HG02981 (cell line): ENCODE results near the gene OR51B6.
"Not testable (repeated sequence)": the region's sequence is repeated elsewhere in the genome, so short reads cannot be mapped to it uniquely, and the experiment has no call there.

Experiments
- ATAC-seq: cut with Tn5 transposase; IDR thresholded peaks from one replicate; pipeline ENCODE4 v1.9.1; 2021; ENCODE audit warnings: mild to moderate bottlenecking, moderate library complexity; ENCODE audit not compliant: unreplicated experiment

Gene OR51B6

GRCh38 chr11:5364214-5364613, 12.9 kb downstream of the OR51B6 start:
- ATAC-seq: no peak

GRCh38 chr11:5366365-5366764, 15.1 kb downstream of the OR51B6 start:
- ATAC-seq: not testable (repeated sequence)

GRCh38 chr11:5366856-5367255, 15.5 kb downstream of the OR51B6 start:
- no peak for ATAC-seq

- peak; percentile 34 for ATAC-seq
Measured at GRCh38 chr11:5367448-5368074, 16.3 kb downstream of the OR51B6 start.

GRCh38 chr11:5368502-5369043, 17.3 kb downstream of the OR51B6 start:
- ATAC-seq: peak; percentile 44

- peak; percentile 53 for ATAC-seq
Measured at GRCh38 chr11:5369789-5370188, 18.5 kb downstream of the OR51B6 start.

- ATAC-seq: peak; percentile 98
Measured at GRCh38 chr11:5380740-5381342, 29.5 kb downstream of the OR51B6 start.

GRCh38 chr11:5383576-5383975, 32.3 kb downstream of the OR51B6 start, which contains the start of gene OR51M1:
Gene OR51M1, plus strand, starts transcription at chr11:5383812. Its CDS starts 5,587 bp downstream, at chr11:5389399.
- no peak for ATAC-seq

- no peak for ATAC-seq
Measured at GRCh38 chr11:5384335-5384734, 33.0 kb downstream of the OR51B6 start.

- ATAC-seq: no peak
Measured at GRCh38 chr11:5390210-5390609, 38.9 kb downstream of the OR51B6 start.

- no peak for ATAC-seq
Measured at GRCh38 chr11:5394091-5394490, 42.8 kb downstream of the OR51B6 start.

GRCh38 chr11:5398936-5399335, 47.6 kb downstream of the OR51B6 start:
- ATAC-seq: no peak
